ENCODE measurements around the gene AKAP5. TPM values are rescaled to one million over a fixed set of nuclear protein-coding genes. Genes with fewer than 3 reads are reported as not detected.

The AKAP5 gene
- total and polyA plus RNA-seq, 2 of the 8 experiments (the other 6 are each of a cell fraction or from before 2014, with no cell fraction given) = 0.50 to 3.8 TPM

DNA sequence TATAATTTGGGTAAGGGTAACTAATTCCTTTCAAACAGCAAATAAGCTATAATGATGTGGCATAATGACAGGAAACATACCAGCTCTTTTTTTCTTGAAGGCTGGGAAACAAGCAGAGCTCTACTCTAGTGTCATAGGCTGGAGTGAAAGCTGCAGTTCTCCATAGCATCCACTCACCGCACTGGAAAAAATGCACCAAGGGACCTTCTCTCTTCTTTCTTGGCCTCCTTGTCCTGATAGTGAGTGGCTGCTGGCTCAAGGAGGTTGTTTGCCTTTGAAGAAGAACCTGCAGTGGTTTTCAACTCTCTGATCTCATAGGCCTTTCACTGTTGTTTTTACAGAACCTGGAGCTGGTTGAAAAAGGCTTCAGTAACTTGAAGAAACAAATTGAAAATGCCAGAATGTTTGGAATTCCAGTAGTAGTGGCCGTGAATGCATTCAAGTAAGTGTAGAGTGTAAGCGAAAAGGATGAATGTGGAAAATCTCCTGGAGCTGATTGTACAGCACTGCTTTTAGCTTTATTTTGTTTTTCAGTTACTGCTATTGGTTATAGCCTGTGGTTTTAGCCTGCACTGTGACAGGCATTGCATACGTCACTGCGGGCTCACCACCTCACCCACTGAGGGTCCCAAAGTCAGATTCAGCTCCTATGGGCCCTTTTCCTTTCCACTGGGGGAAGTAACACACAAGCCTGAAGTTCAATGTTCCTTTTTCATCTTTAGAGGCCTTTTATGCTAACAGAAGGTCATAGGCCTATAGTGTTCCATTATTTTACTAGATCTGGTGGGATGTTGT lies 17.2 kb upstream of the AKAP5 start:
- peaks cover 30 to 81% (median 65%) of the 10 kb centered on the region in 4 experiments for H3K36me3 ChIP-seq (ENCODE audit: control insufficient read depth in 2 of 4, insufficient read depth in 4 of 4, low read length in 3 of 4)
- H2BK120ac ChIP-seq (replicated peaks; ENCODE audit: low read depth, low read length) = no peak overlapping the region
- no peaks in the 10 kb centered on the region; the same call in 1 of the 2 replicates for H3K23me2 ChIP-seq (ENCODE audit: low read depth, low read length)
- H3K4ac ChIP-seq (replicated peaks; ENCODE audit: insufficient read length, low read depth, low read length) = no peak overlapping the region
- H3K4me3 ChIP-seq (ENCODE audit: extremely low read depth in 1 of 4, insufficient read depth in 2 of 4, low read depth in 3 of 4, low read length in 4 of 4) = no peak overlapping the region
- POLR2A ChIA-PET (ENCODE audit: partially characterized antibody) = interaction anchor here (0.7 to 1.7 kb wide), 9 partner anchors 9 to 47 kb away, joined by 3 to 6 read pairs (median 3); no protein-coding TSS in a partner anchor
- H3K18ac ChIP-seq (ENCODE audit: extremely low read depth, low read length) = no peak overlapping the region
- no peaks in the 10 kb centered on the region for H3K27me3 ChIP-seq (replicated peaks in 1 of 4; ENCODE audit: control insufficient read depth in 3 of 4, extremely low read depth in 1 of 4, insufficient read depth in 3 of 4, low read length in 3 of 4)
- TF ChIP-seq BCL11A (IDR thresholded peaks at IDR 0.05; ENCODE audit: low read depth in 2 of 2, low read length in 2 of 2) = no peak
- TF ChIP-seq SP2 (IDR thresholded peaks at IDR 0.05; ENCODE audit: low read length) = no peak
- TF ChIP-seq CHD1 (IDR thresholded peaks at IDR 0.05; ENCODE audit: low read depth, low read length) = no peak
- no peak for TF ChIP-seq CBX8 (IDR thresholded peaks at IDR 0.05; ENCODE audit: borderline replicate concordance, low read depth, low read length)
- TF ChIP-seq SRF (IDR thresholded peaks at IDR 0.05; ENCODE audit: low read depth, low read length) = no peak
- TF ChIP-seq SIN3A (conservative IDR thresholded peaks at IDR 0.05 in 1 of 2, IDR thresholded peaks at IDR 0.05 in 1 of 2; ENCODE audit: low read depth in 1 of 2, low read length in 2 of 2) = no peak
- no peak for TF ChIP-seq MAFK (IDR thresholded peaks at IDR 0.05; ENCODE audit: low read depth, low read length)
- no peak for TF ChIP-seq ASH2L (IDR thresholded peaks at IDR 0.05; ENCODE audit: low read length)
- no peak for TF ChIP-seq JUND (IDR thresholded peaks at IDR 0.05; ENCODE audit: low read length)
- no peak for TF ChIP-seq RNF2 (IDR thresholded peaks at IDR 0.05; ENCODE audit: borderline replicate concordance, low read depth, low read length, missing control alignments, poor library complexity, severe bottlenecking)
- TF ChIP-seq SIX5 (IDR thresholded peaks at IDR 0.05; ENCODE audit: low read depth, low read length) = no peak
- no peak for TF ChIP-seq SP4 (IDR thresholded peaks at IDR 0.05; ENCODE audit: low read length)
- no peak overlapping the region for H3K23ac ChIP-seq (ENCODE audit: insufficient read length)
- H4K20me1 ChIP-seq (replicated peaks in 1 of 2; ENCODE audit: control insufficient read depth in 1 of 2, insufficient read depth in 2 of 2, low read length in 2 of 2) = peaks cover 0 to 3% of the 10 kb centered on the region in 2 experiments
- no peak overlapping the region for H4K5ac ChIP-seq (ENCODE audit: insufficient read length, low read depth, low read length)
- H2BK15ac ChIP-seq (ENCODE audit: low read length) = no peak overlapping the region
- no peak overlapping the region for H3K9ac ChIP-seq (replicated peaks in 1 of 4; ENCODE audit: extremely low read depth in 1 of 4, low read depth in 3 of 4, low read length in 3 of 4)
- no peak overlapping the region for H3K4me2 ChIP-seq (ENCODE audit: insufficient read depth in 1 of 2, low read depth in 2 of 2, low read length in 2 of 2)
- no peaks in the 10 kb centered on the region for H3K4me1 ChIP-seq (replicated peaks in 1 of 4; ENCODE audit: control insufficient read depth in 3 of 4, insufficient read depth in 4 of 4, low read length in 3 of 4)
- H2BK12ac ChIP-seq (ENCODE audit: low read depth, low read length) = no peak overlapping the region
- H2AK5ac ChIP-seq (ENCODE audit: low read depth, low read length) = no peak overlapping the region
- no peak overlapping the region for H3K14ac ChIP-seq (ENCODE audit: insufficient read length)
- H3K79me1 ChIP-seq (ENCODE audit: low read depth, low read length) = no peaks in the 10 kb centered on the region
- H4K91ac ChIP-seq (replicated peaks; ENCODE audit: insufficient read length, low read length) = no peak overlapping the region
- H3K9me3 ChIP-seq (ENCODE audit: insufficient read depth in 2 of 2, low read depth in 1 of 2, low read length in 1 of 2) = no peaks in the 10 kb centered on the region
- no peak overlapping the region for H4K8ac ChIP-seq (ENCODE audit: extremely low read depth, insufficient read depth, low read length)
- H3K56ac ChIP-seq (replicated peaks; ENCODE audit: insufficient read length, low read depth, low read length) = no peak overlapping the region
- no peak for DNase-seq (ENCODE audit: low read depth in 1 of 2, low spot score in 2 of 2)
- no peak overlapping the region for H2BK5ac ChIP-seq (ENCODE audit: low read depth, low read length)
- H3K27ac ChIP-seq (ENCODE audit: low read depth, low read length) = no peak overlapping the region
- no peak for FAIRE-seq
- H3K79me2 ChIP-seq (ENCODE audit: control insufficient read depth in 1 of 2, insufficient read depth in 2 of 2, low read length in 2 of 2) = no peaks in the 10 kb centered on the region
- H2BK20ac ChIP-seq (ENCODE audit: low read length) = no peak overlapping the region
- 97% methylated on average over 5 of the region's 5 CpGs; no CpG with 5 or more reads in 1 of the 2 experiments for WGBS, 2 experiments (ENCODE audit: extremely low coverage in 1 of 2, insufficient coverage in 1 of 2, insufficient read length in 1 of 2, insufficient replicate concordance in 2 of 2, low coverage in 1 of 2, low lambda C conversion rate in 2 of 2, missing lambda C conversion rate in 1 of 2)
- CTCF ChIA-PET (ENCODE audit: partially characterized antibody) = interaction anchor here (0.9 to 1.2 kb wide), 3 partner anchors 18 to 188 kb away, joined by 3 to 5 read pairs (median 4); no protein-coding TSS in a partner anchor
- no peak overlapping the region for H2AFZ ChIP-seq (ENCODE audit: low read length)
